NCI-H510A (cell line): Measurements from ENCODE around the gene KMT2A.
"Not testable (repeated sequence)": the region's sequence is repeated elsewhere in the genome, so short reads cannot be mapped to it uniquely, and the experiment has no call there.

ENCODE experiments used
- DNase-seq: peaks from one replicate; lab custom pipeline; 2025; lab: John Stamatoyannopoulos, UW

The KMT2A gene

GRCh38 chr11:118435290-118435892 lies 901 bp upstream of the KMT2A start:
- peak; percentile 61 for DNase-seq

- no peak for DNase-seq
These were observed 431 bp downstream of the KMT2A start for GRCh38 chr11:118436639-118437207.

- peak; percentile 44 for DNase-seq
These were observed 1.2 kb downstream of the KMT2A start for GRCh38 chr11:118437208-118438125.

GRCh38 chr11:118438314-118438931 lies 2.1 kb downstream of the KMT2A start:
- DNase-seq: peak; percentile 57

DNA sequence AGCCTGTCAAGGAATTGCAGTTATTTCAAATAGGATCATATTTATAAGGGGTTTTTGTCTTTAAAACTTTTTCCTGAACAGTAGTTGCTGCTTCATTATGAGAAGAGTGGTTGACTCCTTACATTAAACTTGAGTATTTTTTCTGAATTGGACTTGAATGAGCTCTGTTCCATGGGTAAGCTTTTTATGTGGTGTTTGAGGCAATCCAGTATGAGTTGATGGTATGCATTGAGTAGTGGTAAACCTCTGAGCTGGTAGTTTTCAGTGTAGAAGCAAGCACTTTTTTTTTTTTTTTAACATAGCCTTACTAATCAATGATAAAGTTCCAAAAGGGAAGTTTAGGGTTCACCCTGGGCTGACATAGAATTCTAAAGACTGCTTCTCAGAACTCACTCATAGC lies 3.4 kb downstream of the KMT2A start:
- no peak for DNase-seq

GRCh38 chr11:118441770-118442275 lies 5.5 kb downstream of the KMT2A start:
- DNase-seq: no peak

GRCh38 chr11:118442301-118442700 lies 6.0 kb downstream of the KMT2A start:
- no peak for DNase-seq

- no peak for DNase-seq
These were observed 6.8 kb downstream of the KMT2A start for GRCh38 chr11:118442908-118443589.

- no peak for DNase-seq
These were observed 7.4 kb downstream of the KMT2A start for GRCh38 chr11:118443590-118444218.

GRCh38 chr11:118447423-118447822 lies 11.1 kb downstream of the KMT2A start:
- no peak for DNase-seq

DNA sequence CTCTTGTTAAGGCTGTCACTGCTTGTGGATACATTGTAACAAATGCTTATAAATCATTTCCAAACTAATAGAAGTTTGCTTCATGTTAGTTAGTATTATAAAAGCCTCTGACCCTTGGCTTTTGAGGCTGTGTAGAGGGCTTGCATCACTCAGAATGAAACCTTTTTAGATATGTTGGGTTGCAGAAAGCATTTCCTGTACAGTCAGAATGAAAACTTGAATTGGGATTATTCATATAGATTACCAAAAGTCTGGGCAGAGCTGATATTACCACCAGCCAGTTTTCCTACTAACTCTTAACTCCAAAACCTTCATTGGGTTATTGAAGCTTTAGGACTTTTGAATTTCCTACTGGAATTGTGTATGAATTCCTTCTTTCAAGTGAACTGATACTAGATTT lies 12.0 kb downstream of the KMT2A start:
- DNase-seq: no peak

- no peak for DNase-seq
These were observed 13.1 kb downstream of the KMT2A start for GRCh38 chr11:118449316-118449918.

- DNase-seq: no peak
These were observed 14.2 kb downstream of the KMT2A start for GRCh38 chr11:118450451-118450850.

DNA sequence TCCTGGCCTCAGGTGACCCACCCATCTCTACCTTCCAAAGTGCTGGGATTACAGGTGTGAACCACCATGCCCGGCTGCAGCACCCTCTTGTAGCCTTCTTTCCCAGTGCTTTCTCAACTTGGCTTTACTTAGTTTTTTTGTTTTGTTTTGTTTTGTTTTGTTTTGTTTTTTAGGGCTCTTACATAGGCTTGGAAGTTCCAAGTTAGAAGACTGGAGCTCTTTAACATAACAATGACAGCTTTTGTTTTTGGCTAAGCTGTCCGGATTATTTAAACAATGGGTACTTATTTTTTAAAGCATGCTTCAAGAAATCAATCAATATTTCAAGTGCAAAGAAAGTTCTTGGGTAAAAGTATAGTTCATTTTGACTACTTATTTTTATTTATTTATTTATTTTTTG lies 25.9 kb downstream of the KMT2A start:
- DNase-seq: no peak

DNA sequence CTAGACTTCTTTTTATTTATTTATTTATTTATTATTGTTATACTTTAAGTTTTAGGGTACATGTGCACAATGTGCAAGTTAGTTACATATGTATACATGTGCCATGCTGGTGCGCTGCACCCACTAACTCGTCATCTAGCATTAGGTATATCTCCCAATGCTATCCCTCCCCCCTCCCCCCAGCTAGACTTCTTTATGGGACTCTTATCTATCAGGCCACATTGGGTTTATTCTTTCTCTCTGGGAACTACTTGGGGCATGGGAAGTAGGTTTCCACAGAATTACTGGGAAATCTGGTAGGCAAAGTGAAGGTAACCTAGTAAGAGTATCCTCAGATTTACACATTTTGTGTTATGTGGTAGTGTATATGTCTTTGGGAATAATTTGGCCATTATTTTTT lies 32.7 kb downstream of the KMT2A start:
- not testable (repeated sequence) for DNase-seq

- DNase-seq: no peak
These were observed 34.7 kb downstream of the KMT2A start for GRCh38 chr11:118471030-118471429.

DNA sequence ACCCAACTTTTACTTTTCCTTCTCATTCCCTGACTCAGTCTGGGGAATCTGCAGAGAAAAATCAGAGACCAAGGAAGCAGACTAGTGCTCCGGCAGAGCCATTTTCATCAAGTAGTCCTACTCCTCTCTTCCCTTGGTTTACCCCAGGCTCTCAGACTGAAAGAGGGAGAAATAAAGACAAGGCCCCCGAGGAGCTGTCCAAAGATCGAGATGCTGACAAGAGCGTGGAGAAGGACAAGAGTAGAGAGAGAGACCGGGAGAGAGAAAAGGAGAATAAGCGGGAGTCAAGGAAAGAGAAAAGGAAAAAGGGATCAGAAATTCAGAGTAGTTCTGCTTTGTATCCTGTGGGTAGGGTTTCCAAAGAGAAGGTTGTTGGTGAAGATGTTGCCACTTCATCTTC lies 37.2 kb downstream of the KMT2A start:
- DNase-seq: no peak

GRCh38 chr11:118476676-118477075 lies 40.4 kb downstream of the KMT2A start:
- no peak for DNase-seq

DNA sequence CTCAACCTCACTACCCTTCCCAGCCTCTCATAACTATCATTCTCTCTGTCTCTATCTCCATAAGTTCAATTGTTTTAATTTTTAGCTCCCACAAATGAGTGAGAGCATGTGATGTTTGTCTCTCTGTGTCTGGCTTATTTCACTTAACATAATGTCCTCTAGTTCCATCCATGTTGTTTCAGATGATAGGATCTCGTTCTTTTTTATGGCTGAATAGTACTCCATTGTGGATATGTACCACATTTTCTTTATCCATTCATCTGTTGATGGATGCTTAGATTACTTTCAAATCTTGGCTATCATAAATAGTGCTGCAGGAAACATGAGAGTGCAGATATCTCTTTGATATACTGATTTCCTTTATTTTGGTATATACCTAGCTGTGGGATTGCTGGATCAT lies 44.9 kb downstream of the KMT2A start:
- DNase-seq: not testable (repeated sequence)

DNA sequence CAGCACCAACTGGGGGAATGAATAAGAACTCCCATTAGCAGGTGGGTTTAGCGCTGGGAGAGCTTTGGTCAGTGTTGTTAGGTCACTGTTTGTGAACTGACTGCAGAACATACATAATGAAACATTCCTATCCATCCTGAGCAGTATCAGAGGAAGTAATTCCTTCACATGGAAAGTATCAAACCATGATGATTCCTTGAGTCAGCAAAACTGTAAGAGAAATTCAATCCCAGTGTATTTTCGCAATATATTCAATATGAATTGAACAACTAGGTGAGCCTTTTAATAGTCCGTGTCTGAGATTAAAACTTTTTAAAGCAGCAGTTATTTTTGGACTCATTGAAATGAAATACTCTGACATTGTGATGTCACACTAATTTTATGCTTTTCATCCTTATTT lies 48.1 kb downstream of the KMT2A start:
- no peak for DNase-seq

GRCh38 chr11:118485273-118485672 lies 49.0 kb downstream of the KMT2A start:
- no peak for DNase-seq
